Activated T-cell treated with anti-CD3 and anti-CD28 coated beads, Interleukin-2, amount 50 U/mL, for 4 hours (primary cell): ENCODE results near the gene TSPAN10. TPM values are rescaled to one million over a fixed set of nuclear protein-coding genes. Genes with fewer than 3 reads are reported as not detected.
A peak's percentile ranks its signal among the peaks of the same experiment; 100 is the strongest.

ENCODE experiments used
- ATAC-seq, 2 donors: fragments of 200-7000 bp; cut with Tn5 transposase; one replicate each; pipeline ENCODE4 v1.10.0; 2021
- DNase-seq: peaks from one replicate; pipeline ENCODE4 v3.0.0-alpha.2; 2020
- H3K27me3 Mint-ChIP-seq: one replicate; pipeline ENCODE4 v1.8.0; 2021; ENCODE audit warnings: low read depth, mixed read lengths
- H3K36me3 Mint-ChIP-seq: one replicate; pipeline ENCODE4 v1.8.0; 2022; ENCODE audit warnings: mixed read lengths; ENCODE audit not compliant: insufficient read depth
- H3K4me1 Mint-ChIP-seq: one replicate; pipeline ENCODE4 v1.8.0; 2021; ENCODE audit warnings: low read depth, mixed read lengths
- H3K4me3 Mint-ChIP-seq: one replicate; pipeline ENCODE4 v1.8.0; 2021; ENCODE audit warnings: mild to moderate bottlenecking, moderate library complexity, mixed read lengths
- H3K9me3 Mint-ChIP-seq: one replicate; pipeline ENCODE4 v1.8.0; 2021; ENCODE audit warnings: mixed read lengths
- total RNA-seq, 3 donors: library from RNA; stranded (reverse); gene quantifications; one replicate each; pipeline ENCODE4 v1.2.1, GENCODE V29; 2021

Gene TSPAN10
- total RNA-seq, 3 donors from 2014 or later, result 0.11 to 0.18 TPM; not detected in 1

GRCh38 chr17:81682565-81683207 is 45.7 kb downstream of the TSPAN10 start:
- H3K4me3 Mint-ChIP-seq, result peak overlapping the region; percentile 94
- no peaks in the 10 kb centered on the region for H3K9me3 Mint-ChIP-seq
- DNase-seq, result no peak
- no peak for ATAC-seq
- peaks cover 25% of the 10 kb centered on the region for H3K4me1 Mint-ChIP-seq
- no peaks in the 10 kb centered on the region for H3K27me3 Mint-ChIP-seq
- H3K36me3 Mint-ChIP-seq, result peaks cover 14% of the 10 kb centered on the region

GRCh38 chr17:81683208-81683583 is 46.2 kb downstream of the TSPAN10 start:
- H3K36me3 Mint-ChIP-seq, result peaks cover 14% of the 10 kb centered on the region

GRCh38 chr17:81683584-81684441 is 46.8 kb downstream of the TSPAN10 start, which contains the start of the genes ARL16 and HGS:
Gene ARL16, minus strand, starts transcription at chr17:81683797. Its CDS starts 44 bp downstream, at chr17:81683753.
Gene HGS, plus strand, starts transcription at chr17:81684011. Its CDS starts 56 bp downstream, at chr17:81684067.
- DNase-seq, result peak; percentile 96
- no peaks in the 10 kb centered on the region for H3K9me3 Mint-ChIP-seq
- H3K4me3 Mint-ChIP-seq, result peak within 1 kb of the TSS; percentile 94
- H3K4me1 Mint-ChIP-seq, result peaks cover 26% of the 10 kb centered on the region
- peak; percentile 95 to 96 for ATAC-seq
- no peaks in the 10 kb centered on the region for H3K27me3 Mint-ChIP-seq
- peaks cover 16% of the 10 kb centered on the region for H3K36me3 Mint-ChIP-seq

More at GRCh38 chr17:81683208-81683583, 46.2 kb downstream of the TSPAN10 start:
- Mint-ChIP-seq H3K9me3 (no peaks in the 10 kb centered on the region), H3K4me1 (peaks cover 25% of the 10 kb centered on the region), H3K27me3 (no peaks in the 10 kb centered on the region), H3K4me3 (peak overlapping the region; percentile 94)
- DNase-seq (no peak), ATAC-seq (peak; percentile 10 to 11)

GRCh38 chr17:81684442-81684911 is 47.5 kb downstream of the TSPAN10 start:
- DNase-seq (no peak), ATAC-seq (peak; percentile 3 to 4)
- H3K27me3 Mint-ChIP-seq, result no peaks in the 10 kb centered on the region
- peaks cover 26% of the 10 kb centered on the region for H3K4me1 Mint-ChIP-seq
- H3K36me3 Mint-ChIP-seq, result peaks cover 22% of the 10 kb centered on the region
- H3K9me3 Mint-ChIP-seq, result no peaks in the 10 kb centered on the region
- peak overlapping the region; percentile 88 for H3K4me3 Mint-ChIP-seq

GRCh38 chr17:81685108-81685507 is 48.1 kb downstream of the TSPAN10 start:
- H3K4me3 Mint-ChIP-seq, result peak overlapping the region; percentile 88
- peaks cover 26% of the 10 kb centered on the region for H3K36me3 Mint-ChIP-seq
- H3K27me3 Mint-ChIP-seq, result no peaks in the 10 kb centered on the region
- DNase-seq (peak; percentile 49), ATAC-seq (peak; percentile 46 to 50)
- H3K4me1 Mint-ChIP-seq, result peaks cover 26% of the 10 kb centered on the region
- no peaks in the 10 kb centered on the region for H3K9me3 Mint-ChIP-seq

- peaks cover 26% of the 10 kb centered on the region for H3K4me1 Mint-ChIP-seq
- H3K36me3 Mint-ChIP-seq, result peaks cover 33% of the 10 kb centered on the region
- DNase-seq (no peak), ATAC-seq (no peak)
- no peak overlapping the region for H3K4me3 Mint-ChIP-seq
- no peaks in the 10 kb centered on the region for H3K9me3 Mint-ChIP-seq
- no peaks in the 10 kb centered on the region for H3K27me3 Mint-ChIP-seq
Observed at GRCh38 chr17:81686614-81687013, 49.6 kb downstream of the TSPAN10 start.

GRCh38 chr17:81687770-81688541 is 51.0 kb downstream of the TSPAN10 start:
- no peaks in the 10 kb centered on the region for H3K9me3 Mint-ChIP-seq
- peaks cover 22% of the 10 kb centered on the region for H3K4me1 Mint-ChIP-seq
- no peak for DNase-seq
- H3K4me3 Mint-ChIP-seq, result no peak overlapping the region
- no peaks in the 10 kb centered on the region for H3K27me3 Mint-ChIP-seq
- no peak for ATAC-seq
- H3K36me3 Mint-ChIP-seq, result peaks cover 37% of the 10 kb centered on the region

GRCh38 chr17:81688616-81689015 is 51.6 kb downstream of the TSPAN10 start:
- no peaks in the 10 kb centered on the region for H3K9me3 Mint-ChIP-seq
- ATAC-seq, result no peak
- H3K27me3 Mint-ChIP-seq, result no peaks in the 10 kb centered on the region
- H3K4me3 Mint-ChIP-seq, result no peak overlapping the region
- H3K36me3 Mint-ChIP-seq, result peaks cover 37% of the 10 kb centered on the region
- DNase-seq, result no peak
- peaks cover 22% of the 10 kb centered on the region for H3K4me1 Mint-ChIP-seq

GRCh38 chr17:81690066-81690465 is 53.1 kb downstream of the TSPAN10 start:
- H3K27me3 Mint-ChIP-seq, result no peaks in the 10 kb centered on the region
- H3K9me3 Mint-ChIP-seq, result no peaks in the 10 kb centered on the region
- peaks cover 13% of the 10 kb centered on the region for H3K4me1 Mint-ChIP-seq
- no peak for DNase-seq
- H3K36me3 Mint-ChIP-seq, result peaks cover 37% of the 10 kb centered on the region
- ATAC-seq, result no peak
- H3K4me3 Mint-ChIP-seq, result no peak overlapping the region

GRCh38 chr17:81690549-81690948 is 53.6 kb downstream of the TSPAN10 start:
- Mint-ChIP-seq H3K36me3 (peaks cover 33% of the 10 kb centered on the region), H3K4me3 (no peak overlapping the region), H3K27me3 (no peaks in the 10 kb centered on the region), H3K9me3 (no peaks in the 10 kb centered on the region), H3K4me1 (peaks cover 8% of the 10 kb centered on the region)
- ATAC-seq (no peak), DNase-seq (no peak)

- no peaks in the 10 kb centered on the region for H3K9me3 Mint-ChIP-seq
- H3K4me1 Mint-ChIP-seq, result peaks cover 6% of the 10 kb centered on the region
- ATAC-seq (no peak), DNase-seq (no peak)
- no peaks in the 10 kb centered on the region for H3K27me3 Mint-ChIP-seq
- H3K36me3 Mint-ChIP-seq, result peaks cover 31% of the 10 kb centered on the region
- H3K4me3 Mint-ChIP-seq, result no peak overlapping the region
Observed at GRCh38 chr17:81691196-81691595, 54.2 kb downstream of the TSPAN10 start.

GRCh38 chr17:81691608-81692007 is 54.6 kb downstream of the TSPAN10 start:
- no peaks in the 10 kb centered on the region for H3K9me3 Mint-ChIP-seq
- DNase-seq, result no peak
- H3K27me3 Mint-ChIP-seq, result no peaks in the 10 kb centered on the region
- peaks cover 31% of the 10 kb centered on the region for H3K36me3 Mint-ChIP-seq
- H3K4me3 Mint-ChIP-seq, result no peak overlapping the region
- peaks cover 4% of the 10 kb centered on the region for H3K4me1 Mint-ChIP-seq
- ATAC-seq, result no peak

GRCh38 chr17:81693509-81694210 is 56.7 kb downstream of the TSPAN10 start:
- Mint-ChIP-seq H3K27me3 (no peaks in the 10 kb centered on the region), H3K4me1 (peaks cover under 1% of the 10 kb centered on the region), H3K4me3 (no peak overlapping the region), H3K36me3 (peaks cover 30% of the 10 kb centered on the region), H3K9me3 (no peaks in the 10 kb centered on the region)
- no peak for DNase-seq
- peak in 1 of 2 donors; percentile 16 for ATAC-seq
